Panc1 (cell line): Measurements from ENCODE around the gene INVS. TPM values are rescaled to one million over a fixed set of nuclear protein-coding genes. Genes with fewer than 3 reads are reported as not detected.

Experiments used
- ATAC-seq: fragments of 200-7000 bp; cut with Tn5 transposase; 2 replicates; pipeline ENCODE4 v1.9.1; 2020; ENCODE audit warnings: mild to moderate bottlenecking, moderate library complexity
- BruUV-seq: library from RNA; stranded (reverse); fragments of 400-500 nt; replicated peaks from 2 replicates; lab custom pipeline; 2021; lab: Mats Ljungman, UMichigan
- CTCF ChIA-PET: fragments of 300-600 bp; sonication (Branson Sonifier 250); formaldehyde crosslinking; loops from one replicate; lab custom pipeline; 2022; ENCODE audit warnings: antibody characterized with exemption; lab: Charles Lee
- POLR2A ChIA-PET: fragments of 300-600 bp; sonication (Branson Sonifier 250); formaldehyde crosslinking; loops from one replicate; lab custom pipeline; 2022; ENCODE audit warnings: antibody characterized with exemption; lab: Charles Lee
- DNase-seq: peaks from one replicate; pipeline ENCODE4 v3.0.0-alpha.2; 2010; ENCODE audit warnings: low read depth, low spot score
- H3K27ac ChIP-seq: 2 replicates; pipeline ENCODE4 v1.5.1; 2011; ENCODE audit warnings: mild to moderate bottlenecking, low read length, inconsistent platforms
- H3K27me3 ChIP-seq: fragments of 200-500 bp; sonication (Bioruptor generic); 2 replicates; pipeline ENCODE4 v1.6.0; 2014; ENCODE audit warnings: low read length, inconsistent platforms; ENCODE audit not compliant: control insufficient read depth, insufficient read depth
- H3K36me3 ChIP-seq: fragments of 200-500 bp; sonication (Bioruptor generic); 2 replicates; pipeline ENCODE4 v1.5.1; 2014; ENCODE audit warnings: inconsistent platforms, mild to moderate bottlenecking, low read length, moderate library complexity; ENCODE audit not compliant: control insufficient read depth, insufficient read depth
- H3K4me1 ChIP-seq: 2 replicates; pipeline ENCODE4 v1.5.1; 2011; ENCODE audit warnings: inconsistent platforms, mild to moderate bottlenecking, low read length, moderate library complexity; ENCODE audit not compliant: control insufficient read depth, insufficient read depth
- H3K4me3 ChIP-seq, 2 experiments: 2 replicates each; pipeline ENCODE4 v1.5.1; 2011 to 2012; ENCODE audit warnings: low read depth in 2 of 2, low read length in 2 of 2, mild to moderate bottlenecking in 2 of 2, inconsistent platforms in 1 of 2, moderate library complexity in 1 of 2
- H3K9me3 ChIP-seq: fragments of 200-500 bp; sonication (Bioruptor generic); 2 replicates; pipeline ENCODE4 v1.5.1; 2014; ENCODE audit warnings: low read depth, mild to moderate bottlenecking, inconsistent platforms, low read length, moderate library complexity; ENCODE audit not compliant: control insufficient read depth, insufficient read depth
- POLR2AphosphoS5 ChIP-seq: IDR thresholded peaks from 2 replicates; pipeline ENCODE4 v1.6.1; 2012; ENCODE audit warnings: mild to moderate bottlenecking, low read depth, low read length, moderate library complexity
- REST ChIP-seq, 2 experiments: IDR thresholded peaks; 2 replicates each; pipeline ENCODE4 v1.6.1; 2011 to 2012; ENCODE audit warnings: low read depth in 2 of 2, control low read depth in 1 of 2, low read length in 1 of 2, mild to moderate bottlenecking in 1 of 2, moderate library complexity in 1 of 2; ENCODE audit not compliant: insufficient read depth in 1 of 2
- SIN3A ChIP-seq: IDR thresholded peaks from 2 replicates; pipeline ENCODE4 v1.6.1; 2012; ENCODE audit warnings: low read depth, mild to moderate bottlenecking, low read length, moderate library complexity, borderline replicate concordance; ENCODE audit not compliant: insufficient read depth
- TCF7L2 ChIP-seq: IDR thresholded peaks from 2 replicates; pipeline ENCODE4 v1.6.1; 2011; ENCODE audit warnings: mild to moderate bottlenecking, low read depth, low read length, inconsistent platforms
- in situ Hi-C: cut with HindIII; loops from 2 replicates; pipeline ENCODE4 v1.10.0; 2016; ENCODE audit warnings: low sequenced_read_pairs, low pct_unique_long_range_greater_than_20kb
- intact Hi-C: fragments of 100-400 bp; cut with micrococcal nuclease; formaldehyde crosslinking; loops from one replicate; pipeline ENCODE4 v1.10.0; 2022; ENCODE audit not compliant: unreplicated experiment
- total RNA-seq: library from RNA; stranded (reverse); gene quantifications from one replicate; pipeline ENCODE4 v1.2.1, GENCODE V29; 2021; ENCODE audit not compliant: unreplicated experiment
- TF ChIP-seq, protein P1 (sequence below): fragments of 450-650 bp; IDR thresholded peaks from 2 replicates; pipeline ENCODE4 v1.5.1; 2017; ENCODE audit warnings: mild to moderate bottlenecking

INVS gene
- total RNA-seq, 1 experiment from 2014 or later, result 8.2 TPM

GRCh38 chr9:100341889-100342288 lies 242.8 kb downstream of the INVS start:
- ChIA-PET CTCF (no interaction called here), POLR2A (no interaction called here)
- no peak for DNase-seq
- TF ChIP-seq SIN3A (no peak), REST (IDR thresholded peaks at IDR 0.05; ENCODE audit: insufficient read depth in 1 of 2, low read depth in 2 of 2, low read length in 1 of 2) (no peak), TCF7L2 (no peak), POLR2AphosphoS5 (no peak)
- TF ChIP-seq, protein P1, sequence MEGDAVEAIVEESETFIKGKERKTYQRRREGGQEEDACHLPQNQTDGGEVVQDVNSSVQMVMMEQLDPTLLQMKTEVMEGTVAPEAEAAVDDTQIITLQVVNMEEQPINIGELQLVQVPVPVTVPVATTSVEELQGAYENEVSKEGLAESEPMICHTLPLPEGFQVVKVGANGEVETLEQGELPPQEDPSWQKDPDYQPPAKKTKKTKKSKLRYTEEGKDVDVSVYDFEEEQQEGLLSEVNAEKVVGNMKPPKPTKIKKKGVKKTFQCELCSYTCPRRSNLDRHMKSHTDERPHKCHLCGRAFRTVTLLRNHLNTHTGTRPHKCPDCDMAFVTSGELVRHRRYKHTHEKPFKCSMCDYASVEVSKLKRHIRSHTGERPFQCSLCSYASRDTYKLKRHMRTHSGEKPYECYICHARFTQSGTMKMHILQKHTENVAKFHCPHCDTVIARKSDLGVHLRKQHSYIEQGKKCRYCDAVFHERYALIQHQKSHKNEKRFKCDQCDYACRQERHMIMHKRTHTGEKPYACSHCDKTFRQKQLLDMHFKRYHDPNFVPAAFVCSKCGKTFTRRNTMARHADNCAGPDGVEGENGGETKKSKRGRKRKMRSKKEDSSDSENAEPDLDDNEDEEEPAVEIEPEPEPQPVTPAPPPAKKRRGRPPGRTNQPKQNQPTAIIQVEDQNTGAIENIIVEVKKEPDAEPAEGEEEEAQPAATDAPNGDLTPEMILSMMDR, result no peak
- H3K27ac ChIP-seq, result no peak overlapping the region
- H3K4me1 ChIP-seq, result no peaks in the 10 kb centered on the region
- no peak overlapping the region for H3K4me3 ChIP-seq
- H3K9me3 ChIP-seq, result no peaks in the 10 kb centered on the region
- no peaks in the 10 kb centered on the region for H3K27me3 ChIP-seq
- in situ Hi-C loops (no loop called here), intact Hi-C loops (loop anchor here (10.0 kb wide), 1 partner anchor 253 kb away; no protein-coding TSS in a partner anchor)
- no peak for ATAC-seq
- BruUV-seq, result TSS peak; percentile 7
- peaks cover 11% of the 10 kb centered on the region for H3K36me3 ChIP-seq

DNA sequence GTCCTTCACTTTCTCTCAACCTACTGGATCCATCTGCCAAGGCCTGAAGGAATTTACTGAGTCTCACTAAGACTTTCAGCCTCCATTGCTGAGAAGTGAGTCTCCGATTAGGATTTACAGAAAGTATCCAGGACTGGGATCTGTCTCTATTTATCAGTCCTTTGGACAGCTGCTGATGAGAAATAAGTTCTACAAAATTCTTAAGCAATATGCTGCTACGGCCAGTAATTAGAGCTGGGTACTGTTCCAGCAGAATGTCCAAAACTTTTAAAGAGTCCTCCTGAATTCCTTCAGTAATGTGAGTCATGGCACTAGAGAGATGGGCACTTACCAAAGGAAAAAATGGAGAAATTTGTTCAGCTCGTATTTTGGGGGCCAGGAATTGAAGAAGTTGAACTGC lies 247.8 kb downstream of the INVS start:
- peaks cover 17% of the 10 kb centered on the region for H3K4me1 ChIP-seq
- TF ChIP-seq, protein P1, result no peak
- no peak for TF ChIP-seq SIN3A
- TF ChIP-seq POLR2AphosphoS5, result no peak
- no peak for TF ChIP-seq REST (IDR thresholded peaks at IDR 0.05; ENCODE audit: insufficient read depth in 1 of 2, low read depth in 2 of 2, low read length in 1 of 2)
- no peak for TF ChIP-seq TCF7L2
- intact Hi-C loops (loop anchor here (10.0 kb wide), 1 partner anchor 248 kb away; no protein-coding TSS in a partner anchor), in situ Hi-C loops (no loop called here)
- ATAC-seq, result no peak
- H3K27me3 ChIP-seq, result no peaks in the 10 kb centered on the region
- H3K4me3 ChIP-seq, result no peak overlapping the region
- no TSS peak for BruUV-seq
- DNase-seq, result no peak
- ChIA-PET POLR2A (no interaction called here), CTCF (no interaction called here)
- peaks cover 14% of the 10 kb centered on the region for H3K36me3 ChIP-seq
- H3K9me3 ChIP-seq, result no peaks in the 10 kb centered on the region
- no peak overlapping the region for H3K27ac ChIP-seq
